ENCODE measurements around the gene LSM12. TPM values are rescaled to one million over a fixed set of nuclear protein-coding genes. Genes with fewer than 3 reads are reported as not detected.

LSM12 gene
- total RNA-seq, 2 experiments from 2014 or later, result 34.6 to 36.1 TPM

GRCh38 chr17:44071198-44071520 is 4.7 kb upstream of the LSM12 start:
- peak in 4 of 14 experiments; percentile 26 to 70 (median 42) for DNase-seq
- TF ChIP-seq CTCF (IDR thresholded peaks at IDR 0.05), result no peak
- intact Hi-C loops (cut with DNase I, micrococcal nuclease), result no loop called here
- Mint-ChIP-seq H3K4me1 (ENCODE audit: low read depth) (peaks cover 45% of the 10 kb centered on the region), H3K27me3 (no peaks in the 10 kb centered on the region), H3K27ac (peak overlapping the region; percentile 91), H3K4me3 (peak overlapping the region; percentile 95), H3K36me3 (ENCODE audit: low read depth) (peaks cover 18% of the 10 kb centered on the region), H3K9me3 (no peaks in the 10 kb centered on the region)
- ATAC-seq (ENCODE audit: poor library complexity), result no peak
- POLR2A ChIA-PET, result no interaction called here
- H3K27me3 ChIP-seq (ENCODE audit: control insufficient read depth in 1 of 2, insufficient read depth in 2 of 2, low read length in 2 of 2), result no peaks in the 10 kb centered on the region
- no peaks in the 10 kb centered on the region for H3K9me3 ChIP-seq (ENCODE audit: control insufficient read depth in 1 of 2, insufficient read depth in 1 of 2, low read length in 2 of 2)
- CTCF ChIA-PET, result no interaction called here
- H3K4me1 ChIP-seq (ENCODE audit: insufficient read depth, low read length), result peaks cover 33% of the 10 kb centered on the region
- peak overlapping the region; percentile 77 for H3K4me3 ChIP-seq (ENCODE audit: low read length)
- peak overlapping the region; percentile 61 to 71 for H3K27ac ChIP-seq (ENCODE audit: low read depth in 1 of 2, low read length in 2 of 2)
- H3K36me3 ChIP-seq (ENCODE audit: insufficient read depth, low read length), result peaks cover 9% of the 10 kb centered on the region

- Histone ChIP-seq H3K27me3 (ENCODE audit: control insufficient read depth in 1 of 2, insufficient read depth in 2 of 2, low read length in 2 of 2) (no peaks in the 10 kb centered on the region), H3K36me3 (ENCODE audit: insufficient read depth, low read length) (peaks cover 6% of the 10 kb centered on the region), H3K4me1 (ENCODE audit: insufficient read depth, low read length) (peaks cover 37% of the 10 kb centered on the region), H3K9me3 (ENCODE audit: control insufficient read depth in 1 of 2, insufficient read depth in 1 of 2, low read length in 2 of 2) (no peaks in the 10 kb centered on the region), H3K27ac (ENCODE audit: low read depth in 1 of 2, low read length in 2 of 2) (peak within 1 kb of the TSS; percentile 61 to 71), H3K4me3 (ENCODE audit: low read length) (peak within 1 kb of the TSS; percentile 77)
- Mint-ChIP-seq H3K27me3 (no peaks in the 10 kb centered on the region), H3K27ac (peak within 1 kb of the TSS; percentile 91), H3K4me1 (ENCODE audit: low read depth) (peaks cover 49% of the 10 kb centered on the region), H3K4me3 (peak within 1 kb of the TSS; percentile 95), H3K9me3 (no peaks in the 10 kb centered on the region), H3K36me3 (ENCODE audit: low read depth) (peaks cover 16% of the 10 kb centered on the region)
- ChIA-PET CTCF (interaction anchor here (1.2 kb wide), 1 partner anchor 275 kb away, joined by 3 read pairs; no protein-coding TSS in a partner anchor), POLR2A (no interaction called here)
- peak; percentile 34 to 88 (median 60) for DNase-seq
- ATAC-seq (ENCODE audit: poor library complexity), result peak; percentile 32
- no peak for TF ChIP-seq CTCF (IDR thresholded peaks at IDR 0.05)
- intact Hi-C loops (cut with DNase I, micrococcal nuclease), result no loop called here
These were observed 4.2 kb upstream of the LSM12 start, which contains the start of gene G6PC3 for GRCh38 chr17:44070455-44071197. TSS of gene G6PC3 (plus strand) at chr17:44070735. CDS start at chr17:44070966, 231 bp downstream.

GRCh38 chr17:44069974-44070454 is 3.5 kb upstream of the LSM12 start:
- H3K4me3 ChIP-seq (ENCODE audit: low read length), result peak overlapping the region; percentile 77
- H3K4me1 ChIP-seq (ENCODE audit: insufficient read depth, low read length), result peaks cover 43% of the 10 kb centered on the region
- POLR2A ChIA-PET, result interaction anchor here (0.6 to 1.1 kb wide), 2 partner anchors 54 to 179 kb away, joined by 3 to 4 read pairs; partner anchors contain the start of gene HDAC5

More at GRCh38 chr17:44069974-44070454, 3.5 kb upstream of the LSM12 start:
- no peaks in the 10 kb centered on the region for H3K27me3 ChIP-seq (ENCODE audit: control insufficient read depth in 1 of 2, insufficient read depth in 2 of 2, low read length in 2 of 2)
- peaks cover 54% of the 10 kb centered on the region for H3K4me1 Mint-ChIP-seq (ENCODE audit: low read depth)
- no peaks in the 10 kb centered on the region for H3K27me3 Mint-ChIP-seq
- H3K27ac Mint-ChIP-seq, result peak overlapping the region; percentile 91
- ATAC-seq (ENCODE audit: poor library complexity), result no peak
- no peaks in the 10 kb centered on the region for H3K9me3 Mint-ChIP-seq
- no peak for TF ChIP-seq CTCF (IDR thresholded peaks at IDR 0.05)
- H3K9me3 ChIP-seq (ENCODE audit: control insufficient read depth in 1 of 2, insufficient read depth in 1 of 2, low read length in 2 of 2), result no peaks in the 10 kb centered on the region
- peak in 1 of 14 experiments; percentile 25 for DNase-seq
- peaks cover 14% of the 10 kb centered on the region for H3K36me3 Mint-ChIP-seq (ENCODE audit: low read depth)
- peak overlapping the region; percentile 95 for H3K4me3 Mint-ChIP-seq
- CTCF ChIA-PET, result interaction anchor here (0.9 to 1.2 kb wide), 2 partner anchors 141 to 276 kb away, joined by 3 read pairs; no protein-coding TSS in a partner anchor
- H3K27ac ChIP-seq (ENCODE audit: low read depth in 1 of 2, low read length in 2 of 2), result peak overlapping the region in 1 of 2 donors; percentile 71
- H3K36me3 ChIP-seq (ENCODE audit: insufficient read depth, low read length), result no peaks in the 10 kb centered on the region
- intact Hi-C loops (cut with DNase I, micrococcal nuclease), result loop anchor here (5.0 kb wide), 4 partner anchors 52 to 277 kb away; partner anchors contain the start of genes GRN (in 1 of the 2), HDAC5 (in 1 of the 2) and TMUB2 (in 1 of the 2)

Data from CD4-positive, alpha-beta T cell (primary cell).